IPS-15b (cell line): ENCODE measurements around the gene C1QTNF5.

Source experiments
- H3K27me3 ChIP-seq: one replicate; pipeline ENCODE4 v1.6.1; 2013; ENCODE audit warnings: low read length; ENCODE audit not compliant: control insufficient read depth, insufficient read depth
- H3K36me3 ChIP-seq: one replicate; pipeline ENCODE4 v1.6.1; 2013; ENCODE audit warnings: low read length; ENCODE audit not compliant: control insufficient read depth, insufficient read depth
- H3K4me1 ChIP-seq: one replicate; pipeline ENCODE4 v1.6.1; 2013; ENCODE audit warnings: mild to moderate bottlenecking, low read length; ENCODE audit not compliant: control insufficient read depth, insufficient read depth
- H3K4me3 ChIP-seq: one replicate; pipeline ENCODE4 v1.5.1; 2013; ENCODE audit warnings: low read depth, low read length
- H3K9ac ChIP-seq: one replicate; pipeline ENCODE4 v1.6.1; 2013; ENCODE audit warnings: low read depth, mild to moderate bottlenecking, low read length
- H3K9me3 ChIP-seq: one replicate; pipeline ENCODE4 v1.6.1; 2013; ENCODE audit warnings: mild to moderate bottlenecking, low read length; ENCODE audit not compliant: control insufficient read depth, insufficient read depth

Gene C1QTNF5

DNA sequence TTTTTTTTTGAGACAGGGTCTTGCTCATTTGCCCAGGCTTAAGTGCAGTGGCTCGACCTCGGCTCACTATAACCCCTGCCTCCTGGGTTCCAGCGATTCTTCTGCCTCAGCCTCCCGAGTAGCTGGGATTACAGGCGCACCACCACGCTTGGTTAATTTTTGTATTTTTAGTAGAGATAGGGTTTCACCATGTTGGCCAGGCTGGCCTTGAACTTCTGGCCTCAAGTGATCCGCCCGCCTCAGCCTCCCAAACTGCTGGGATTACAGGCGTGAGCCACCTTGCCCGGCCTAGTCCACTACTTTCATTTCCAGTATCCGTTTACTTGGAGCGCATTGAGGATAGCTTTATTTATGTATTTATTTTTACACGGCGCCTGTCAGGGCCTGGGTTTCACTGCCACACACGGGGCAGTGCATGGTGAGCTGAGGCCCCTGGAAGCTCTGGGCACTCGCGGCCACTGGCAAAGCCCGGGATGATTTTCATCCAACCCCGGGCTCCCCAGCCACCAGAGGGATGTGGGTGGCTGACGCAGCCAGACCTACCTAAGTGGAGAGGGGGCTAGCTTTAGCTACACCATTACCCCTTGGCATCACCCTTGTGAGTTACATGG is 17.7 kb downstream of the C1QTNF5 start:
- H3K36me3 ChIP-seq, result no peaks in the 10 kb centered on the region
- H3K4me3 ChIP-seq, result no peak overlapping the region
- no peak overlapping the region for H3K9ac ChIP-seq
- H3K9me3 ChIP-seq, result no peaks in the 10 kb centered on the region
- peaks cover 20% of the 10 kb centered on the region for H3K4me1 ChIP-seq
- H3K27me3 ChIP-seq, result no peaks in the 10 kb centered on the region

DNA sequence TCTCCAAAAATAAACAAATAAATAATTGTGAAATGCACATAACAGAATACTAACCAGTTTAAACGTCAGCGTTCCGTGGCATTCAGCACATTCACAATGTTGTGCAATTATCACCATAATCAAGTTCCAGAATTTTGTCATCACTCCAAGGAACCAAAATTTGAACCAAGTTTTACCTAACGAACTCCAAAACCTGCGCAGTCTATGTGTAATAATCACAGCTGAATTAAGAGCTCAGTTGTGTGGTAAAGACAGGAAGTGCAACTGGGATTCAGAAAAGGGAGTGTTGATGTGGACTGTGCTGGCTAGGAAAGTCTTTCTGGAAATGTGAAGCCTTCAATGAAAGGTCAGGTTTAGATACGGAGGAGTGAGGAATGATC is 18.3 kb downstream of the C1QTNF5 start:
- Histone ChIP-seq H3K4me3 (no peak overlapping the region), H3K9me3 (no peaks in the 10 kb centered on the region), H3K27me3 (no peaks in the 10 kb centered on the region), H3K9ac (no peak overlapping the region), H3K36me3 (no peaks in the 10 kb centered on the region), H3K4me1 (peaks cover 25% of the 10 kb centered on the region)

DNA sequence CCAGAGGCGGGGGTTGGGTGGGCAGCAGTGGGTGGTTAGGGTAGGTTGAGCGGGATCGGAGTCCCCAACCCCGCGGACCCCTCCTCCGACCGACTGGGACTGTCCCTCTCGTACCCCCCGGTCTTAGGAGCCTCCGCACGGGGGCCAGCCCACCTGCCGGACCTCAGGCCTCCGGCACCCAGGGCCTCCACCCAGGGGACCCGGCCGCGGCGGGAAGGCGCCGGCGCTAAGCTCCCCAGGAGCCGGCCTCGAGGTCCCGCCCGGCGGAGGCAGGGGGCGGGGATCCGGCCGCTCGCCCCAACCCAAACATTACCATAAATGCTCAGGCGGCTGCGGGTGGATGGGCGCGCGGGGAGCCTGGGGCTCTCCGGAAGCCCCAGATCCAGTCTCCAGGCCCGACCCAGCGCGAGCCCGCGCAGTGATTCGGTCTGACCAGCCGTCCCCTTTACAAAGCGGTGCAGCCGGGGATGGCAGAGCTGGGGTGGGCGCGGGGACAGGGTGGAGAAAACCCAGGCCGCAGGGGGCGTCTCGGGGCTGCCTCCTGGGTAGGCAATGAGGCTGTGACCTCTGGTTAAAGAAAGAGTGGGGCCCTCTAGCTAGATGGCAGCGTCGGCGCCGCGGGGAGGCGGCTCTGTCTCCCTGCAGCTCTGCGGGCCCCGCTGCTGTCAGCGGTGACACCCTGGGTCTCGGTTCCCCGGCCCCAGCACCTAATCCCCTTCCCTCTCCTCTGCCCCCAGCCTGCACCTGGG is 19.7 kb downstream of the C1QTNF5 start:
- peaks cover 27% of the 10 kb centered on the region for H3K4me1 ChIP-seq
- H3K4me3 ChIP-seq, result peak overlapping the region; percentile 70
- H3K27me3 ChIP-seq, result peaks cover 4% of the 10 kb centered on the region
- H3K9me3 ChIP-seq, result no peaks in the 10 kb centered on the region
- no peaks in the 10 kb centered on the region for H3K36me3 ChIP-seq
- H3K9ac ChIP-seq, result peak overlapping the region; percentile 70

DNA sequence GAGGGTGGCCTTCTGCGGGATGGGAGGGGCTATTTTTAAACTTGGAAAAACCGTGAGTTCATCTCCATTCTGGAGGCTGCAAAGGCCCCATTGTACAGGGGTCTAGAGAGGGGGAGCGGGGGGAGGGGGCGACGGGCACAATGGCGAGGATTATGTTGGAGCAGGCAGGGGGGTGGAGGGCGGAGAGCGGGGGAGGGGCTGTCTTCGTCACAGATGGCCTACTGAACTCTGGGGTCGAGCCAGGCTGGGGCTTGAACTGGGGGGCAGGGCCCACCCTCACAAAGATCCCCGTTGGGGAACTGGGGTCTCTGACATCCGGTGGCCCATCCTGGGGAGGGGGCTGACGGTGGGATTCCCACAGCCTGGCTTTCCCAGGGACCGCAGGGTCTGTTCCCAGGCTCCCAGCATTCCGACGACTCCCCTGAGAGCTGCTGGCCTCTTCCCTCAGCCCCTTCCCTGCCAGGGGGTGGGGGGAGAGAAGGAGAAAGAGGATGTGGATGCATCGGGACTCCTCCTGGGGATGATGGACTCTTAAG is 20.4 kb downstream of the C1QTNF5 start:
- Histone ChIP-seq H3K4me1 (peaks cover 27% of the 10 kb centered on the region), H3K9ac (peak overlapping the region; percentile 70), H3K4me3 (peak overlapping the region; percentile 70), H3K36me3 (no peaks in the 10 kb centered on the region), H3K27me3 (peaks cover 11% of the 10 kb centered on the region), H3K9me3 (no peaks in the 10 kb centered on the region)

DNA sequence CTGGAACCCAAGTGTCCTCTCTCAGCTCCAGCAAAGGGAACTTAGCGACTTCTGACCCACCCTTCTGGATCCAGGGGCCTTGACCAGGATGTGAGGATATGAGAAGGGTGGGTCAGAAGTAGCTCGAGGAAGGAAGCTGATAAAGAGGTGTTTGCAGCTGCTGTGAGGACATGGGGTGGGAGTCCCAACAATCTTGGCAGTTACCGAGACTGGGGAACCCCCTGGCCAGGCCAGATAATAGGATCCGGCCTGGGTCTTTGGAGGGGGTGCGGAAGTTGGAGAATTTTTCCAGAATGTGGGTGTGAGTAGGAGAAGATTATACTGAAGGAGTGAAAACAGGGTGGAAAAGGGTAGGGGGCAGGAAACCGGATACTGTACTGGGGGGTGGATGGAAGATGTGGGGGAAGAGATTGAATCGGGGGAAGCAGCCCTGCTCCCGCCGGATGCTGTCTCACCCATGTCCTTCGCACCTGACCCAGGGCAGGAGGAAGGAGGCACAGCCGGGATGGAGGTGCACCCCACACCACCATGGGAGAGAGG is 20.9 kb downstream of the C1QTNF5 start:
- H3K9me3 ChIP-seq, result no peaks in the 10 kb centered on the region
- no peak overlapping the region for H3K9ac ChIP-seq
- peaks cover 1% of the 10 kb centered on the region for H3K36me3 ChIP-seq
- H3K27me3 ChIP-seq, result peaks cover 11% of the 10 kb centered on the region
- peaks cover 27% of the 10 kb centered on the region for H3K4me1 ChIP-seq
- no peak overlapping the region for H3K4me3 ChIP-seq

DNA sequence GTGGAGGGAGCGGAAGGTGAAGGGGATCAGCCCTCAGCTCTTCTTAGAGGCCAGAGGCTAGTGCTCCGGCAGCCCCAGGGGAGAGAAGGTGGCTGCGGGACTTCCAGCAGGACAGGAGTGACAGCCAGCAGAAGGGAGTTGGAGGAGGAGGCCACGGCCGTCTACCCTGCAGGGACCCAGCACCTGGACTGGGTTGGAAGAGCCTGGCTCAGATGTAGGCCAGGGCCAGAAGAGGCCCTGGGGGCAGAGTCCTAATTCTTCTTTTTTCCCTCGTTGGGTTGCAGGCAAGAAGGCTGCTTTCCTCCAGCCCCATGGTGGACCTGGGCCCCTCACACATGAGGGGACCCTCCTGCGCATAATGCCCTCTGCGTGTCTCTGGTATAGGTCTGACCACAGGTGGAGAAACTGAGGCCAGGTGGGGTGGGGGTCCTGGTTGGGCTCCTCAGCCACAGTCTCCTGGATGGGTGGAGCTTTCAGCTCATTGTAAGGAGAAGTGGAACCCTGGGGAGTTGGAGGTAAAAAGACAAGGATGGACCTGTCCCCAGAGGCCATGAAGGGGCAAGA is 21.5 kb downstream of the C1QTNF5 start:
- Histone ChIP-seq H3K9me3 (no peaks in the 10 kb centered on the region), H3K36me3 (peaks cover 7% of the 10 kb centered on the region), H3K9ac (no peak overlapping the region), H3K4me3 (peak overlapping the region; percentile 20), H3K27me3 (peaks cover 11% of the 10 kb centered on the region), H3K4me1 (peaks cover 29% of the 10 kb centered on the region)

DNA sequence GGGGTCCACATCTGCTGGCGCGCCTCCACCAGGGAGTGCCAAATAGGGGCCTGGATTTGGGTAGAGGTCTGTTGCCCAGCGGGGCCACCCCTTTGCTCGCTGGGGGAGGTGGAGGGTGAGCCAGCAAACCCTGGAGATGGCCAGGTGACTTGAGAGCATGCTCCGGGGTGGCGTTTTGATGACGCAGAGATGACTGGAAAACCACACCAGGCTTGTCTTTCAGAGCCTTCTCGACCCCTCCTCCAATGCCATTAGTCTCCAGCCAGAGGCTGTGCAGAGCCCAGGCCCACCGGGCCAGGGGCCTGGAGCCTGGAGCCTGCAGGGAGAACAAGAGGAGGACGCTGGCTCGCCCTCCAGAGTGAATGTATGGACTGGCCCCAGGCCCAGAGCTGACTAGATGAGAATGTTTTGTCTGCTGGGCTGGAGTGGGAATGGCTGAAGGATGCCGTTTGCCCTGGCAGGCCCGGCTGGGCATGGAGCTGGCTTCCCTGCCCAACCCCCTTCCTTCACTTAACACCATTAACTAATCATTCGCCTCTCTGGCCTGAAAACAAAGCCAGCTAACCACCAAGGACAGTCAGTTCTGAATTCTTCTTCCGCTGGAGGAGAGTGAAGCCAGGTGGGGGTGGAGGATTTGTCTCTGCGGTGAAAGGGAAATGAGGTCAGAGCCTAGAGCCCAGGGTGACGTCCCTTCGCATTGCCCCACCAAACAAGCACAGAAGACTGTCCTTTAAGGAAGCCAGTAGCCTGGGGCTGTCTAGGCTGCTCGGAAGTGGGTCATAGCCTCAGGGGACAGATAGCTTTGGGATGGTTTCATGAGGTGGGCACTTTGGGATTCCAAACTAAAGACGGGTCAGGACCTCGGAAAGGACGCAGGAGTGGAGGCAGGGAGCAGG is 22.2 kb downstream of the C1QTNF5 start:
- Histone ChIP-seq H3K9me3 (no peaks in the 10 kb centered on the region), H3K9ac (peak overlapping the region; percentile 37), H3K36me3 (peaks cover 12% of the 10 kb centered on the region), H3K4me3 (peak overlapping the region; percentile 55), H3K27me3 (peaks cover 11% of the 10 kb centered on the region), H3K4me1 (peaks cover 29% of the 10 kb centered on the region)

DNA sequence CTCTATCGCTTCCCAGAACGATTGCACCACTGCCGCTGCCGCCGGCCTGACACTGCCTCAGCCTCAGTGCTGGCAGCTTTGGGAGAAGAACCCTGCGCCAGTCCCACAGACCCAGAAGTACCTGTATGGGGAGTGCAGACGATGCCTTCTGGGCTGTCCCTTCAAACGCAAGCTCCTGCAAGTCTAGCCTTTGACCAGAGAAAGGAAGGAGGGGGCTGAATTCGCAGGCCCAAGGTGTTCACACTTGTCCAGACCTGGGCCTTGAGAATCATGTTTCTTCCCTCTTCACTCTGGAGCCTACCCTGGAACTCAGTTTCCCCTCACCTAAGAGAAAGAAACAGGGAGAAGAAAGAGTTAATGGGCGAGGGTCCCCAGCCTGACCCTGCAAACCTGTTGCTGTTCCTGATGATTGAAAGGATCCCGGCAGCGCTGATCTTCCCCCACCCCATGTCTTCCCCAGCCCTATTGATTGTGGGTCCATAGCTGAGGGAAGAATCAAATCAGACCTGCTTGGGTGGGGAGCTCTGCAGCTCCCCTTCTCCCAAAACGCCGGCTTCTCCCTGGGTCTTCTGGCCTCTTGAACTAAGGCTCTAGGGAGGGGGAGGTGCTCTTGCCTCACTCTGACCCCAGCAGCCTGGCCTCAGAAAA is 23.0 kb downstream of the C1QTNF5 start:
- Histone ChIP-seq H3K9me3 (no peaks in the 10 kb centered on the region), H3K9ac (peak overlapping the region; percentile 37), H3K4me1 (peaks cover 29% of the 10 kb centered on the region), H3K4me3 (peak overlapping the region; percentile 55), H3K36me3 (peaks cover 13% of the 10 kb centered on the region), H3K27me3 (peaks cover 11% of the 10 kb centered on the region)

DNA sequence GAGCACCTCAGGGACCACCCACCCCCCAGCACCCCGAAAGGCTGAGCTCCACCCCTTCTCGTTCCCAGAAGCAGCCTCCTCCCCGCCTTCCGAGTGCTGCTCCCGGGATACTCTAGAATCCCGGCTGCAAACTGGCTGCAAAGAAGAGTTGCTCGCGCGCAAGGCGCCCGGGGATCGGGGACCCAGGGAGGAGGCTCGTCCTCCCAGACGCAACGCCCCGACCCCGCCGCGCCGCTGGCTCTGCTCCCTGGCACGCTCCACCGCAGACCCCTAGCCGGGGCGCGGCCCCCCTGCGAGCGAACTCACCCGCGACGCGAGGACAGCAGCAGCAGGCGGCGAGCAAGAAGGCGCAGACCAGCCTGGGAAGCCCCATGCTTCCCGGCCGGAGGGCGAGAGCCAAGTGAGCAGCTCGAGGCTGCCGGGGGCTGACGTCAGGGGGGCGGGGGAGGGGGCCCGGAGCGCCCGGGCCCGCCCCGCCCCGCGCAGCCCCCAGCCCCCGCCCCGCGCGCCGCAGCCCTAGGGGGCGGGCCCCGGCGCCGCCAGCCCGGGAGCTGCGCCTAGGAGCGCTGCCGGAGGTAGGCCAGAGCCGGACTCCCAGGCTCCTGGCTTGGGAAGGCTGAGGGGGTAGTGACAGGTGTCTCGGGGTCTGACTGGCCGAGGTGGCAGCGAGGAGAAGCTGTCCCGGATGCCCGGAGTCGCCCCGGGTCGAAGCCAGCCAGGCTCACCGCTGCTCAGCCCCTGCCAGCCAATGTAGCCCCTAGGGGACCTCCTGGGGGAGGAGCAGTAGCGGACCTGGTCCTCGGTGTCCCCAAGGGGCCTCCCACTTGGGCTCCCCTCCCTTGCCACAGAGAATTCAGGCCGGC is 23.7 kb downstream of the C1QTNF5 start, which contains the start of gene MCAM:
MCAM (minus strand) TSS at position 402 of the 863 bp plus-strand sequence; CDS start at position 373, 29 bp downstream.
- Histone ChIP-seq H3K27me3 (peaks cover 11% of the 10 kb centered on the region), H3K4me3 (peak within 1 kb of the TSS; percentile 80), H3K9ac (peak within 1 kb of the TSS; percentile 60), H3K4me1 (peaks cover 29% of the 10 kb centered on the region), H3K36me3 (peaks cover 15% of the 10 kb centered on the region), H3K9me3 (no peaks in the 10 kb centered on the region)

DNA sequence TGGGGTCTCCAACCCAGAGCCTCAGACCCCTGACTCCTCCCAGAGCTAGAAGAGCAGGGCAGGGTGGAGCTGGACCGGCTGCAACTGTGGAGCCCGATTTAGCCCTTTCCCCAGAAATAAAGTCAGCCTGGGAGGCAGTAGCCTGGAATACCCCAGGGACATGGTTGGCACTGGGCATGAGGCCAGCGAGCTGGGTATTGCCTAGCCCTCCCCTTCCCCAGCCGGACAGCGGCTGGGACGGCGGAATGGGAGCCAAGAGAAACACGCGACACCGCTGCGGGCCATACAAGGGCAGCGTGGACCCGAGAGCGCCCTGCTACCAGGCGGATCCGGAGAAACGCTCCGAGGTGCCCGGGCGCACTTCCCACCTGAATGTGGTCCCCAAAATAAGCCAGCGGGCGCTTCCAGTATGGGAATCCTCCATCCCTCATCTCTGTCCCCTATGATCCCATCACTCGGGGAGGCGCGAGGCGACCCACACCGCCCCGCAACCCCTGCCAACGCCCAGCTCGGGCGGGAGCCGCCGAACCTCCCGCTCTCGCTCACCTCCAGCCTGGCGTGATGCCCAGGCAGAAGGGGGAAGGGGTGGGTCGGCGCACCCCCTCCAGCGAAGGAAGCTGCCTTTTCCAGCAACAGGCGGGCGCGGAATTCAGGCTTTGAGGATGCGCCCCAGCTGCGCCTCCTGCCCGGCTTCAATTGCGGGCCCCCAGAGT is 24.5 kb downstream of the C1QTNF5 start:
- peaks cover 11% of the 10 kb centered on the region for H3K27me3 ChIP-seq
- peak overlapping the region; percentile 60 for H3K9ac ChIP-seq
- peaks cover 21% of the 10 kb centered on the region for H3K36me3 ChIP-seq
- no peaks in the 10 kb centered on the region for H3K9me3 ChIP-seq
- H3K4me3 ChIP-seq, result peak overlapping the region; percentile 80
- peaks cover 29% of the 10 kb centered on the region for H3K4me1 ChIP-seq
